ENCODE measurements around the gene NDUFAF4.

NDUFAF4 gene

GRCh38 chr6:96897396-96898240 is at the start of gene NDUFAF4:
TSS of gene NDUFAF4 (minus strand) at chr6:96897891. CDS start at chr6:96897801, 90 bp downstream.
- peak; percentile 92 for TF ChIP-seq CTCF (IDR thresholded peaks at IDR 0.05; ENCODE audit: low read depth, low read length)
- peak; percentile 86 for DNase-seq (ENCODE audit: extremely low read depth, low read depth)

GRCh38 chr6:96947055-96947454 is 49.4 kb upstream of the NDUFAF4 start:
- TF ChIP-seq CTCF (IDR thresholded peaks at IDR 0.05; ENCODE audit: low read depth, low read length), result no peak
- no peak for DNase-seq (ENCODE audit: extremely low read depth, low read depth)

- TF ChIP-seq CTCF (IDR thresholded peaks at IDR 0.05; ENCODE audit: low read depth, low read length), result no peak
- DNase-seq (ENCODE audit: extremely low read depth, low read depth), result no peak
Observed at GRCh38 chr6:96943555-96944215, 46.0 kb upstream of the NDUFAF4 start.

GRCh38 chr6:96942676-96943075 is 45.0 kb upstream of the NDUFAF4 start:
- TF ChIP-seq CTCF (IDR thresholded peaks at IDR 0.05; ENCODE audit: low read depth, low read length), result no peak
- DNase-seq (ENCODE audit: extremely low read depth, low read depth), result no peak

GRCh38 chr6:96940322-96940721 is 42.6 kb upstream of the NDUFAF4 start:
- no peak for TF ChIP-seq CTCF (IDR thresholded peaks at IDR 0.05; ENCODE audit: low read depth, low read length)
- no peak for DNase-seq (ENCODE audit: extremely low read depth, low read depth)

GRCh38 chr6:96939007-96939805 is 41.5 kb upstream of the NDUFAF4 start:
- no peak for TF ChIP-seq CTCF (IDR thresholded peaks at IDR 0.05; ENCODE audit: low read depth, low read length)
- no peak for DNase-seq (ENCODE audit: extremely low read depth, low read depth)
